Endothelial cell of umbilical vein (primary cell): ENCODE data around the gene PTBP3. TPM values are rescaled to one million over a fixed set of nuclear protein-coding genes. Genes with fewer than 3 reads are reported as not detected.

ENCODE experiments used
- BruUV-seq: library from RNA; stranded (reverse); fragments of 400-500 nt; replicated peaks from 2 replicates; lab custom pipeline; 2021; lab: Mats Ljungman, UMichigan
- CTCF ChIA-PET: fragments of 300-600, 350-600 bp; sonication (Branson Sonifier 250); formaldehyde crosslinking; loops from one replicate; lab custom pipeline; 2021; ENCODE audit warnings: antibody characterized with exemption, inconsistent platforms; lab: Charles Lee
- POLR2A ChIA-PET: fragments of 300-600, 350-600 bp; sonication (Branson Sonifier 250); formaldehyde crosslinking; loops from one replicate; lab custom pipeline; 2021; ENCODE audit warnings: antibody characterized with exemption, inconsistent platforms; lab: Charles Lee
- DNase-seq: peaks from one replicate; pipeline ENCODE4 v3.0.0-alpha.2; 2011; ENCODE audit warnings: low read depth, low spot score
- FAIRE-seq: peaks from 2 replicates; lab custom pipeline; 2011; peaks lifted over from hg19 to GRCh38; lab: Jason Lieb, UNC
- H2AFZ ChIP-seq: 2 replicates; pipeline ENCODE4 v1.6.0; 2012; ENCODE audit warnings: low read depth, low read length, control low read depth, inconsistent platforms
- H3K27ac ChIP-seq: 2 replicates; pipeline ENCODE4 v1.5.1; 2011; ENCODE audit warnings: low read depth, mild to moderate bottlenecking, control low read depth, low read length, moderate library complexity; ENCODE audit not compliant: insufficient read depth
- H3K27me3 ChIP-seq, 2 experiments: 2 replicates each; pipeline versions ENCODE4 v1.6.0 to v1.6.1; 2011; ENCODE audit warnings: low read length in 2 of 2, mixed read lengths in 1 of 2; ENCODE audit not compliant: control insufficient read depth in 2 of 2, insufficient read depth in 2 of 2
- H3K36me3 ChIP-seq, 2 experiments: 2 replicates in 1 of 2; 3 replicates in 1 of 2; pipeline ENCODE4 v1.5.1; 2011; ENCODE audit warnings: low read length in 2 of 2, mild to moderate bottlenecking in 1 of 2, moderate library complexity in 1 of 2; ENCODE audit not compliant: control insufficient read depth in 2 of 2, insufficient read depth in 2 of 2; ENCODE audit errors: extremely low read depth in 1 of 2
- H3K4me1 ChIP-seq: 3 replicates; pipeline ENCODE4 v1.5.1; 2011; ENCODE audit warnings: mild to moderate bottlenecking, low read length; ENCODE audit not compliant: control insufficient read depth, insufficient read depth; ENCODE audit errors: extremely low read depth
- H3K4me2 ChIP-seq: 2 replicates; pipeline ENCODE4 v1.6.1; 2011; ENCODE audit warnings: low read length, control low read depth, mixed read lengths; ENCODE audit not compliant: insufficient read depth
- H3K4me3 ChIP-seq, 3 experiments: fragments of 200-600 bp in 1 of 3; sonication (generic), shearing (Covaris generic) in 1 of 3; replicated peaks in 1 of 3; 2 replicates each; pipeline ENCODE4 v1.5.1; 2011 to 2016; ENCODE audit warnings: control low read depth in 3 of 3, low read length in 3 of 3, mild to moderate bottlenecking in 2 of 3, inconsistent platforms in 1 of 3, low read depth in 1 of 3, moderate library complexity in 1 of 3; ENCODE audit not compliant: insufficient read depth in 1 of 3
- H3K79me2 ChIP-seq: 2 replicates; pipeline ENCODE4 v1.6.0; 2012; ENCODE audit warnings: low read length, inconsistent platforms; ENCODE audit not compliant: control insufficient read depth, insufficient read depth
- H3K9ac ChIP-seq: replicated peaks from 2 replicates; pipeline ENCODE3; 2011; ENCODE audit warnings: low read length, control low read depth; ENCODE audit not compliant: insufficient read depth; ENCODE audit errors: extremely low read depth
- H3K9me1 ChIP-seq: replicated peaks from 3 replicates; pipeline ENCODE4 v1.6.0; 2011; ENCODE audit warnings: mild to moderate bottlenecking, low read length; ENCODE audit not compliant: control insufficient read depth, insufficient read depth; ENCODE audit errors: extremely low read depth
- H3K9me3 ChIP-seq: replicated peaks from 2 replicates; pipeline ENCODE4 v1.5.1; 2012; ENCODE audit warnings: low read length, inconsistent platforms; ENCODE audit not compliant: control insufficient read depth, insufficient read depth
- H4K20me1 ChIP-seq: replicated peaks from 2 replicates; pipeline ENCODE3; 2011; ENCODE audit warnings: mild to moderate bottlenecking, low read length; ENCODE audit not compliant: control insufficient read depth, insufficient read depth; ENCODE audit errors: extremely low read depth
- MYC ChIP-seq: IDR thresholded peaks from one replicate; pipeline ENCODE4 v1.6.1; 2011; ENCODE audit warnings: mild to moderate bottlenecking, low read depth, low read length
- POLR2AphosphoS5 ChIP-seq: IDR thresholded peaks from 2 replicates; pipeline ENCODE4 v1.6.1; 2012; ENCODE audit warnings: low read depth, mild to moderate bottlenecking, control low read depth, low read length, moderate library complexity; ENCODE audit not compliant: insufficient read depth
- dilution Hi-C: fragments of 300-500 bp; cut with MboI; formaldehyde crosslinking; loops from one replicate; pipeline ENCODE4 v1.15.0; 2019; ENCODE audit warnings: low sequenced_read_pairs; ENCODE audit not compliant: extremely low pct_ligation_motif_present
- intact Hi-C: fragments of 100-400 bp; cut with micrococcal nuclease; formaldehyde crosslinking; loops from one replicate; pipeline ENCODE4 v1.10.0; 2022
- polyA plus RNA-seq, 4 experiments: library from polyadenylated mRNA; depleted of rRNA in 3 of 4; stranded (reverse) in 3 of 4; unstranded in 1 of 4; fragments of >200 nt; gene quantifications; 2 replicates each; pipeline versions ENCODE4 v1.2.1 to v1.2.3, GENCODE V29; 2011 to 2012; ENCODE audit warnings: missing spikeins in 1 of 4
- total RNA-seq: library from RNA; stranded (reverse); gene quantifications from 2 replicates; pipeline ENCODE4 v1.2.3, GENCODE V29; 2021
- TF ChIP-seq, protein P1 (sequence below), 2 donors: IDR thresholded peaks; 1 replicate in 1 of 2; 2 replicates in 1 of 2; pipeline ENCODE4 v1.5.1; 2011; ENCODE audit warnings: low read length in 2 of 2, mild to moderate bottlenecking in 2 of 2, moderate library complexity in 2 of 2, control low read depth in 1 of 2, inconsistent platforms in 1 of 2, low read depth in 1 of 2; ENCODE audit not compliant: insufficient read depth in 1 of 2; ENCODE audit errors: extremely low read depth in 1 of 2

PTBP3 gene
- total and polyA plus RNA-seq, 2 donors (not counting 3 experiments of a cell fraction or from before 2014, with no cell fraction given), result 42.4 to 75.0 TPM

DNA sequence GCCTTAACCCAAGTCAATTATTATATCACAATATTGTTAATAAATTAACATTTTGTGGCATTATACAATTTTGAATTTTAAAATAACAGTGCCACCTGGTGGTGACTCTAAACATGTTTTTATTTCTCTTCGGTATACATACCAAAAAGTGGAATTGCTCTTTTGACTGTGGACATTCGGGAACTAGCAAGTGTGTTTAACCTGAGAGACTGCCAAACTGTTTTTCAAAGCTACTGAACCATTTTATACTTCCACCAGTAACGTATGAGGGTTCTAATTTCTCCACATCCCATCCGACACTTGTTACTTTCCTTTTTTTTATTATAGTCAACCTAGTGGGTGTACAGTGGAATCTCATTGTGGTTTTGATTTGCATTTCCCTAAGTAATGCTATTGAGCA, 28.2 kb upstream of the PTBP3 start:
- H3K36me3 ChIP-seq, result no peaks in the 10 kb centered on the region
- TF ChIP-seq MYC (no peak), POLR2AphosphoS5 (no peak)
- TF ChIP-seq, protein P1, sequence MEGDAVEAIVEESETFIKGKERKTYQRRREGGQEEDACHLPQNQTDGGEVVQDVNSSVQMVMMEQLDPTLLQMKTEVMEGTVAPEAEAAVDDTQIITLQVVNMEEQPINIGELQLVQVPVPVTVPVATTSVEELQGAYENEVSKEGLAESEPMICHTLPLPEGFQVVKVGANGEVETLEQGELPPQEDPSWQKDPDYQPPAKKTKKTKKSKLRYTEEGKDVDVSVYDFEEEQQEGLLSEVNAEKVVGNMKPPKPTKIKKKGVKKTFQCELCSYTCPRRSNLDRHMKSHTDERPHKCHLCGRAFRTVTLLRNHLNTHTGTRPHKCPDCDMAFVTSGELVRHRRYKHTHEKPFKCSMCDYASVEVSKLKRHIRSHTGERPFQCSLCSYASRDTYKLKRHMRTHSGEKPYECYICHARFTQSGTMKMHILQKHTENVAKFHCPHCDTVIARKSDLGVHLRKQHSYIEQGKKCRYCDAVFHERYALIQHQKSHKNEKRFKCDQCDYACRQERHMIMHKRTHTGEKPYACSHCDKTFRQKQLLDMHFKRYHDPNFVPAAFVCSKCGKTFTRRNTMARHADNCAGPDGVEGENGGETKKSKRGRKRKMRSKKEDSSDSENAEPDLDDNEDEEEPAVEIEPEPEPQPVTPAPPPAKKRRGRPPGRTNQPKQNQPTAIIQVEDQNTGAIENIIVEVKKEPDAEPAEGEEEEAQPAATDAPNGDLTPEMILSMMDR (IDR thresholded peaks at IDR 0.05; ENCODE audit: extremely low read depth in 1 of 2, insufficient read depth in 1 of 2, low read depth in 1 of 2, low read length in 2 of 2), result peak in 1 of 2 donors; percentile 10
- no peak overlapping the region for H2AFZ ChIP-seq
- dilution Hi-C loops, result no loop called here
- H3K79me2 ChIP-seq, result no peaks in the 10 kb centered on the region
- H4K20me1 ChIP-seq, result no peaks in the 10 kb centered on the region
- DNase-seq (peak; percentile 55), FAIRE-seq (peak; percentile 66)
- no peak overlapping the region for H3K9ac ChIP-seq
- H3K4me2 ChIP-seq, result no peak overlapping the region
- H3K4me3 ChIP-seq, result no peak overlapping the region
- H3K27me3 ChIP-seq, result no peaks in the 10 kb centered on the region
- peaks cover 4% of the 10 kb centered on the region for H3K4me1 ChIP-seq
- POLR2A ChIA-PET, result no interaction called here
- intact Hi-C loops, result loop anchor here (1.0 to 10.0 kb wide), 4 partner anchors 249 to 767 kb away; partner anchors contain the start of gene PTGR1
- H3K9me1 ChIP-seq, result no peaks in the 10 kb centered on the region
- H3K9me3 ChIP-seq, result no peaks in the 10 kb centered on the region
- no peak overlapping the region for H3K27ac ChIP-seq
- no TSS peak for BruUV-seq
- CTCF ChIA-PET, result interaction anchor here (1.2 to 5.0 kb wide), 12 partner anchors 10 to 601 kb away, joined by 3 to 81 read pairs (median 12); no protein-coding TSS in a partner anchor
